Stimulated activated CD4-positive, alpha-beta T cell treated with anti-CD3 and anti-CD28 coated beads, Interleukin-12 subunit alpha, Interleukin-12 subunit beta, amount 100 ng/mL, for 4 hours (primary cell): Measurements from ENCODE around the gene ATG7.

Experiments
- DNase-seq: peaks from one replicate; pipeline ENCODE4 v3.0.0-alpha.2; 2020

The ATG7 gene

DNA sequence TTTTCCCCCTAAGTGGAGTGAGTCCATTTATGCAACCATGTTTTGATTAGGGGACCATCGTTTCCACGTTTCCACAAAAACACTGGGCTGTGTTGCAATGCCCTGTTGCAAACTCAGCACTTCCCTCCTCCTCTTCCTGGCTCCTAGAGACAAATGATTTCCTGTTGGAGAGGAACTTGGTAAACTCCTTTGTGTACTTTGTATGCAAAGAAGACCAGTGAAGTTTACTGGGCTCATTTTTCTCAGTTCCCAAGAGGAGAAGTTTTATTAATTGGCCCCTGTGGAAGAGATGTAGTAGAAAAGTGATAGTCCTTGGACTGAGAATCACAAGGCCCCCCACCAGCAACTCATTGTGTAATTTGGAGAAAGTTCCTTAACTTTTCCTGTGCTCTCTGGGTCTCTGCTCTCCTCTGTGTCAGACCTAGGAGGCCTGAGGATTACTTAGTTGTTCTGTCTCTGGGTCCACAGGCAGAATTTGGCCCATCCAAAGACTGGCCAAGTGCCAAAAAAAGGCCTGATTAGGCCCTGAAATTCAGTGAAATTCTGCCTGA is 95.0 kb downstream of the ATG7 start:
- no peak for DNase-seq

DNA sequence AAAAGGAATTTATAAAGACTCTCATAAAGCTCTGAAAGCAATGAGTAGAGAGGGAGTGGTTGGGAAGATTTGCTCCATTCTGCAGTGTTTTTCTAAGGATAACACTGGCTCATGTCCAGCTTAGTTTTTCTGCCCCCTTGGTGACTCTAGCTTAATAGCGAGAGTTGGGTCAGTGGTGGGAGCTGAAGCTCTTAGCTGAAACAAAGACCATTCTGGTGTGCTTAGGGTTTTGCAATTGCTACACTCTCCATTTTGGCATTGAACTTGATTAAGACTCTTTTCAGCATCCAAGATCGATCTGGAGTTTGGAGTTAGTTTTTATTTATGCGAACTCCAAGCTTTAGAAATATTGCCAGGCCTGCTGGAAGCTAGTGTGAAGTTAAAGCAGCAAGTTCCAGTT is 98.0 kb downstream of the ATG7 start:
- no peak for DNase-seq

DNA sequence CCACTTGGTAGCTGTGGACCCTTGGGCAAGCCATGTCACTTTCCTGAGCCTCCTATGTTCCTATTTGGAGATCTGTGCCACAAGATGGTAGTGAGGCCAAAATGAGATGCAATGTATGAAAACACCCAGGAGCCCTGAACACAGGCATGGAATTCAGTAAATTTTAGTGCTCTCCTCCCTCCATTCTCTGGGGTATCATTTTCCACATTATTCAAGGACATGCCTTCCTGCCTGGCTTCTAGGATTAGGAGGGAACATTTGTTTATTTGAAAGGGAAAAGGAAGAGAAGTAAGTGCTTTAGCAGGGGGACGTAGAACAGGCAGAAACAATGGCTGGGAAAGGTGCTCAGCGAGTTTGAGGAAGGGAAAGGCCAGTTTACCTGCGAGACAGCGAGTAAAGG is 98.8 kb downstream of the ATG7 start:
- DNase-seq, result no peak

DNA sequence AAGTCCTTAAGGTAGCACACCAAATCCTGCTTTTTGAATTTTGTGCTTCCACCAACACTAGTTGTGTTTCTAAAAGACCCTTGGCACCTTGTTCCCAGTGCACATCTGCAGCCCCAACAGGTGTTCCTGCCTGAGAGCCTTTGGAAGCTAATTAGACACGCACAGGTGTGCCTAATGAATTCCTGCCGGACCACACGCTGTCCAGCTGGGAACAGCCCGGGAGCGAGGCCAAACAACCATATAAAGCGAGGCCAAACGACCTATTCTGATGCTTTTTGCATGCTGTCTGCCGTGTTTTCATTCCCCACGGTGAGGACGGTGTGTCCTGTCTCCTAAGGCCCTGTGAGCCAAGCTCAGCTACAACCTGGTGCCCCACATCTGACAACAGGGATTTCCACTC is 99.5 kb downstream of the ATG7 start:
- DNase-seq, result no peak

DNA sequence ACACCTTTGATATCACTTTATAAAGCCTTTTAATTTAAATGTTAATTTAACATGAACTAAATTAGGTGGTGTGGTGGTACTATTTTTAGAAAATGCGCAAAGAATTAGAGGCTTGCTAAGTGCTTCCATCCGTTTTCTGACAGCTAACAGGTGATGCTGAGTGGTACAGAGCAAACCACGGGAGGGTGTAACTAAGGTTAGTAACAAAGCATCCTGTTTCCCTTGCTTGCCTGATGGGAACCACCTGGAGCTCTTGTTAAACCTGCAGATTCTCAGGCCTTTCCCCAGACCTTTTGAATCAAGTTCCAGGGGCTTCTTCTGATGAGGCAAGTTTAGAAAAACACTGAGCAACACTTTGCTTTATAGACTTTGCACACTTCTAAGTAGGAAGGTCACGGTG is 101.0 kb downstream of the ATG7 start:
- DNase-seq, result no peak

DNA sequence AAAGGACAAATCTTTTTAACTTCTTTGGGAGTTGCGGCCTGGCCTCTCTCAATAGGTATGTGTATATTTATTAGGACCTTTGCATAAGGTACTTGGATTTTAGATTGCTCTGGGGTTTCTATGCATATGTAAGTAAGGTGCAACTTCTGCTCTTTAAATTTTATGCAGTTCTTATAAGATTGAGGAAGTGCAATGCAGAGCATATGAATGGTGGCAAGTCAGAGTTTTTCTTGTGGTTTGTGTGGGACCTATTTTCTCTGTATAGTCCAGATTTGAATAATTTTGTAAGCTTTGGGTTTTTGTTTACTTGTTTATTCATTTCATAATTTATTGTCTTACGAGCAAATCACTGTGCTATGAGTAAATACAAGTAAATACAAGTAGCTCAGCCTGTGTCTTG is 101.5 kb downstream of the ATG7 start:
- DNase-seq, result no peak

DNA sequence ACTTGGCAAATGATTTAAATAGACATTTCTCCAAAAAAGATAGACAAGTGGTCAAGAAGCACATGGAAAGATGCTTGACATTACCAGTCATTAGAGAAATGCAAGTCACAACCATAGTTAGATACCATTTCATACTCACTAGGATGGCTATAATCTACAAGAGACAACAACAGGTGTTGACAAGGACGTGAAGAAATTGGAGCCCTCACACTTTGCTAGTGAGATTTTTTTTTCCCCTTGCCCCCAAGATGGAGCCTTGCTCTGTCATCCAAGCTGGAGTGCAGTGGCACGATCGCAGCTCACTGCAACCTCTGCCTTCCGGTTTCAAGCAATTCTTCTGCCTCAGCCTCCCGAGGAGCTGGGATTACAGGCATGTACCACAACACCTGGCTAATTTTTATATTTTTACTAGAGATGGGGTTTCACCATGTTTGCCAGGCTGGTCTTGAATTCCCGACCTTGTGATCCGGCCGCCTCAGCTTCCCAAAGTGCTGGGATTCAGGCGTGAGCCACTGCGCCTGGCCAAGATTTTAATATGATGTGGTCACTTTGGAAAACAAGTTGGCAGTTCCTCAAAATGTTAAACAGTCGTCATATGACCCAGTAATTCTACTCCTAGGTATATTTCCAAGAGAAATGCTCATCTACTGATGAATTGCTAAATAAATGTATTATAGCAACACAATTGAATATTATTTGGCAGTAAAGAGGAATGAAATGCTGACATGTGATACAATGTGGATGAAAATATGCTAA is 103.3 kb downstream of the ATG7 start:
- DNase-seq, result no peak

DNA sequence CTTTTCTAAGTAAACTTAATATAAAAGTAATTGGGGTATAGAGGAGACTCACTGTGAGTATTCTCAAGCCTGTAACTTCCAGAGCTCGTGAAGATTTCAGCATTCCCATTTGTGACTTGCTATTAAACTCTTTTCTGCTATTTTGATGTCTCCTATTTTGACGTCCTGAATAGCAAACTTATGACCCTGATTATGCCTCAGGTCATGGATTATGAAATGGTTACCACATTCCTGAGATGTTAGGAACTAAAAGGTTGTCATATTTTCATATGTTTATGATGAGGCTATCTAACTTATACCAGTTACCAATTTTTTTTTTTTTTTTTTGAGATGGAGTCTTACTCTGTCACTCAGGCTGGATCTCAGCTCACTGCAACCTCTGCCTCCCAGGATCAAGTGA is 105.5 kb downstream of the ATG7 start:
- DNase-seq, result no peak

DNA sequence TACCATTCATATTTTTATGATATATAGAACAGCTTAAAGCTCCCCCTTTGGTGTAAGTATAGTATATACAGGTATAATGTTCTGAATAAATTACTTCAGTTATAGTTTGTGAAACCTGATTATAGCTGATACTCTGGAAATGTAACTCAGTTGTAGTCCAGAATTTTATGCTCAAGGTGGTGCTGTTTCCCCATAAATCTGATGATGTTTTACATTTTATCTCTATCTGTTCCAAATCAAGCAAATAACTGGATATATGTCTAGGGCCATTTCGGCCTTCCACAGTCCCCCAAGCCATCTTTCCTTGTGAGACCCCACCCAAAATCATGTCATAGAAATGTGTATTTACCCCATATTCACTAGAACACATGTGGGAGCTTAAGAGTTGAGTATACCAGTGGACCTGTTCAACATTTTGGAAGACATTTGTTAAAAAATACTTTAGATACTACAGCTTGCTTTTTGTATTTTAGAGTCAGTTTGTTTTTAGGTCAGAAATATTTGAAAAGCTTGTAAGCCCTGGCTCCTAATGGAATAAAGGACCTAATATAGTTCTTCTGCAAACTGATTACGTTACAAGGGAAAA is 107.1 kb downstream of the ATG7 start:
- no peak for DNase-seq

DNA sequence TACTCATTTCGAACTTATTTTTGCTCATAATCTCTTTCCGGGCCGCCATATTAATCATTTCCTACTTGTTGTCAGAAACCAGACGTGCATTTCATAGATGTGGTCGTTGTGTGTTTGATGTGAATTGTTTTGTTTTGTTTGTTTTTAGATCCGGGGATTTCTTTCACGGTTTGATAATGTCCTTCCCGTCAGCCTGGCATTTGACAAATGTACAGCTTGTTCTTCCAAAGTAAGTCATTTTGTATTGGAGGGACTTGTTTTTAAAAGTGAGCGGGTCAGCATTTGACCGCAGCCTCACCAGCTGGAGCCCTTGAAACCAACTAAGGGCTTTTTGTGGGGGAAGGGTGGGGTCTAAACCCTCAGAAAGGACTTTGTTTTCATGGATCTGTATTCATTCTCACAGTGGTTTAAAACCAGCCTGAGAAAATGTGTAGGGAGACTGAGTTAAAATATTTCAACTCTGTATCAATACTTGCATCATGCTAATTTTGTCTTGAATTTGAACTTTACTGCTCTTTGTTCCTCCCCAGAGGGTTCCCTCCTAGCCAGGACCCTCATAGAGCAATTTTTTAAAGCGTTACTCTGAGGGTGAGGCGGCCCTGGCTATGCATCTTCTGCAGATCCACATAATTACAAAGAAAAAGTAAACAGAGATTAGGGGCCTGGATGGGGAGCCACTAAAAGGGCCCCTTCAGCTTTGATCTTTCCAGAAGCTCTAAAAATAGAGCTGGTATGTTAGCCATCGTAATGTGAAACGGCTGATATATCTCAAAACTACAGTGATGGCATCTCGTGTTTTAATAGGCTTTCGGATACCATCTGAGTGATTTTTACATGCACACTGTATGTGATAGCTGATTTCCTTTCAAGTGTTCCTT is 107.9 kb downstream of the ATG7 start:
- no peak for DNase-seq

DNA sequence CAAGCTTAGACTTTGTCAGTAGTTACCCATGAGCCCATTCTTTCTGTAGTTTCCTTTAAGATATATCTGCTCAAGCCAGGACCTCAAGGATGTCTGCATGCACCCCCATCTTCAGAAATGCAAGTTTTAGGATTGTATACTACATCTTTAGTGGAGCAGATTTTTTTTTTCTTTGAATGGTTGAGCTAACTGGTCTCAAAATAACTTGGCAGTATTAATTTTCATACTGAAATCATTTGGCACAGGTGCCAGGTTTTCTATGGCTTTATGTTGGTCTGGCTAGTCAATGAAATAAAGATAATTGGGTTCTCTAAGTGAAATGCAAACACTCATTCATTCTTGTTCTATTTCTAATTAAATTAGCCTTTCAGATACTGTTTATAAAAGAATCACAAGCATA is 108.9 kb downstream of the ATG7 start:
- DNase-seq, result no peak

DNA sequence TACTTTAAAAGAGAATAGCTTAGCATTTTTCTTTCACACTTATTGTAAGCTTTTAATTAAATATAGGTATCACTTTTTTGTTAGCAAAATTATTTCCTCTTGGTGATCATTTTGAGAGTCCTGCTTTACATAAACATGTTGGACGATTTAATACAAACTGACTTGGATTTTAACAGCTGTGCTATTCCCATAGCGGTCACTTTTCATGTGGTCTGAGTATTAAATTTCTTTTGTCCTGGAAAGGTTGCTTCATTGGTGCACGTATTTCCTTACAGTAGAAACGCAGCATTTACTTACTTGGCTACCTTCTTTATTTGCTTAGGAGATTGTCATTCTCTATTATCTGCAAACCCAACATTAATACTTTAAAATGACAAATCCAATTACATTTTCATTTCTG is 109.4 kb downstream of the ATG7 start:
- DNase-seq, result no peak

DNA sequence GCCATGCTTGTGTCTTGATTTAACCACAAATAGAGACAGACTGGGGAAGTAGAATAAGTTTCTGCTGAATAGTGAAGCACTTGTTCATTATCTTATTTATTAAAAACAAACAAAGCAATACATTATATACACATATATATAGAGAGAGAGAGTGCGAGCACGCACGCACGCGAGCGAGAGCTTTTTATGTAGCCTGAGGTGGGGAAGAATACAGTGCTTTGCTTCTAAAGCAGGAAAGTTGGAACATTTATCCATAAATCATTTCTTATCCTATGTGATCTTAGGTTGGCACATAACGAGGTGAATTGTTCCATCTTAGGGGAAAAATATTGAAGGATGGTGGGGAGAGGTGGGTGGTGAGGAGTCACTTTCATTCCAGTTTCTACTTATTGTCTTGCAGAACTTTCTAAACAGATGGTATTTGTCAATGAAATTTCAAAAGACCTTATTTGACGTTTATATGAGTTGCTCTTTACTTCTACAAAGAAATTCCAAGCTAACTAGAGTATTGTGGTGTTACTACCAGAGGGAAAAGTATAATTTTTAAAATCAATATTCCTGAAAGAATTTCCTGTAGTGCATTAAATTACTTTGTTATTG is 110.0 kb downstream of the ATG7 start:
- DNase-seq, result no peak

DNA sequence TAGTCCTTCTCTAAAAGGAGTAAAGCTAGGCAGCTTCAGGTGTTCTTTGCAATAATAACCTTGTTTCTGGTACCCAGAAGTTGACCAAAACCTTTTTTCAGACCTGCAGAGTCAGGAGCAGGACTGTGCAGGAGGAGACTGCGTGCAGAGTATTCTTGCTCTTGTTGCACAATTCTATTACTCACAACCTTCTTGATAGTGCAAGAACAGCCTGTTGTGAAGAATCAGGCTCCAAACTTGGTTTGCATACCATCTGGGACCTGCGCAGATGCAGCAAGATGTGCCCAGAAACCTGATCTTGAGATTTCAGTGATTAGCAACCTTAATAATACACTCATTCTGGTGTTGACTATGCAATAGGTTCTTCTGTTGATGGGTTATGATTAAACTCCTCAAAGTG is 111.9 kb downstream of the ATG7 start:
- DNase-seq, result no peak

DNA sequence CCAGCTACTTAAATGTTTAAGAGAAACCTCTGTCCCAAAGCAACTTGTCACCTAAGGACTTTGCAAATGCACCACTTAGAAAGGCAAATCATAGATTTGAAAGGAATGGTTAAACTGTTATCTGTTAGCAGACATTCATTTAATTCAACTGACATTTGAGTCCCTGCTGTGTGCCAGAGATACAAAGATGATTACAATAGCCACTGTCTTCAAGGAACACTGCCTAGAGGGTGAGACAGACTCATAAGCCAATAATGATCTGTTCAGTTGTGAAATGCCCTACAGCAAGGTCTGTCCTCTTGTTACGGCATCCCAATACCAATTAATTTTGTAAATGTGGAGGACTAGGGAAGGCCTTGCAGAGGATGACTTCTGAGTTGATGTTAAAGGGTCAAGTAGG is 113.1 kb downstream of the ATG7 start:
- DNase-seq, result no peak

DNA sequence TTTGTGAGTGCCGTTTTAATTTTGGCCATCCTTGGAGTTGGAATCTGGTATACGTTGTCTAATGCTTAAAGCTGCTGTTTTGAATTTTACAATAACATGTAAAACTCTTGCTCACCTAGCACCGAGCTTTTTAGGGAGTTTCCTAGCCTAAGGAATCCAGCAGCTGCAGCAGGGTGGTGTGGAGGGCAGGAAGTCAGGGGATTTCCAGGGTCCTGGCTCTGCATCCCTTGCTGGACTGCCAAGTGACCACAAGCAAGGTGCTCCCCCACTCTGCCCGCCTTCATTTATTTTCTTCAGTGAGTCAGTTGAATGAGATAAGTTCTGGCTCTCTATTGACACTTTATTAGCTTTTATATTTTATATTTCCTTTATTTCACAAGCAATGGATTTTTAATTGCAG is 113.7 kb downstream of the ATG7 start:
- no peak for DNase-seq

DNA sequence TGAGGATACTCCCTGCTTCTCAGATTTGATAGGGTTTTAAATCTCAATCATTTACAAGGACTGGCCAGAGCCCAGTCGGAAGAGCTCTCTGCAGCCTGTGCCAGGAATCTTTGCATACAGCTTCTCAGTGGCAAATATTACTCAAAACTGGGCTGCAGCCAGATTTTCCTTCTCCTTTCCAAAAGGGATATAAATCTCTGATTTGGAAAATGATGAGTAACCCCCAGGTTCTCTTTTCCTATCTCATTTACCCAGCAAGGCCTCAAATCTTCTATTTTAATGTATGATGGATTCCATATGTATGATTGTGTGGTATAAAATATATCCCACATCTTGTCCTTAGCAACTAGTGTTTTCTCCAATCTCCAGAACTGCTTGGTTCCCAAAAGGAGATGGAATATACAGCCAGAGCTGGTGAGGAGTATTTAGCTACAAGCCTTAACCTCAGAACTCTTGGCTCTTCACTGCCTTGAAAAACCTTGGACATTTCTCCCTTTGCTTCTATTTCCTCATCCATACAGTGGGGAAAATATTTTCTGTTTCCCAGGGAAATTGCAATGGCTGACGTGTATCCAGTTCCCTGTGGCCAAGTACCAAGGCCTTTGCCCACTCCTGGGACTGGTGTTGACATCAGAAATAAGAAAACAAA is 114.4 kb downstream of the ATG7 start:
- no peak for DNase-seq

DNA sequence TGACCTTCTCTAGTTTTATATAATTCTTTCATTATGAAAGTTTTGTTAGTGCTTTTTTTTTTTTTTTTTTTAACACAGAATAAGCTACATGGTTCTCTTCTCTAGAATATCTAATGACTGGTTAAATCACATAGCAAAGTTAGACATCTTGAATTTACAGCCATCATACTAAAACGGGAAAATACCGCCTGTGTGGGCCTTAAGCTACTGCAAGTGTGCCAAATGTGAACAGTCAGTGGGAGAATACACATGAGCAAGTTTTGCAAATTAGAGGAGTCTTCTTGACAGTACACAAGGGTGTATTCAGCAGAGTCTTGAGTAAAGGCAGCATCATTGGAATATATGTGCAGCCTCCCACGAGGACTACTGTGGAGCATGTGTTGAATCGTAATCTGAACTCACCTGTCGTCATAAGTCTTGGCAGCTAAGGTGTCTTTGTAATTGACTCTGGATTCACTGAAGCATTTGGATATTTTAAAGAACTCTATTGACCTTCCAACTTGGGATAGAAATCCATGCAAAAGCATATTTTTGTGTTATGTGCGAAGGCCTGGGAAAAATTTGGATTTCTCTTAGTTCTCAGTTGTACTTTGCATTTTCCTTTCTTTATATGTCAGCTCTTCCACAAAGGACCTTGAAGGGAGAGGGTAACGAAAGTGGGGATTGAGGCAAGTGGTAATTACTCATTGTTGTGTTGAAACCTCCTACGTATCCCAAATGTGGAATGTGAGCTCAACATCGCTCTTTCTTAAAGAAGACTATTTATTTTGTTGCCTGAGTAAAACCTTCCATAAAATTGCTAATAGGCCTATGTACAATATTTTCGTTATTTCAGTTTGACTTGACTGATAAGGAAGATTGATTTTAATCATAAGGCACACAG is 117.4 kb downstream of the ATG7 start:
- no peak for DNase-seq

DNA sequence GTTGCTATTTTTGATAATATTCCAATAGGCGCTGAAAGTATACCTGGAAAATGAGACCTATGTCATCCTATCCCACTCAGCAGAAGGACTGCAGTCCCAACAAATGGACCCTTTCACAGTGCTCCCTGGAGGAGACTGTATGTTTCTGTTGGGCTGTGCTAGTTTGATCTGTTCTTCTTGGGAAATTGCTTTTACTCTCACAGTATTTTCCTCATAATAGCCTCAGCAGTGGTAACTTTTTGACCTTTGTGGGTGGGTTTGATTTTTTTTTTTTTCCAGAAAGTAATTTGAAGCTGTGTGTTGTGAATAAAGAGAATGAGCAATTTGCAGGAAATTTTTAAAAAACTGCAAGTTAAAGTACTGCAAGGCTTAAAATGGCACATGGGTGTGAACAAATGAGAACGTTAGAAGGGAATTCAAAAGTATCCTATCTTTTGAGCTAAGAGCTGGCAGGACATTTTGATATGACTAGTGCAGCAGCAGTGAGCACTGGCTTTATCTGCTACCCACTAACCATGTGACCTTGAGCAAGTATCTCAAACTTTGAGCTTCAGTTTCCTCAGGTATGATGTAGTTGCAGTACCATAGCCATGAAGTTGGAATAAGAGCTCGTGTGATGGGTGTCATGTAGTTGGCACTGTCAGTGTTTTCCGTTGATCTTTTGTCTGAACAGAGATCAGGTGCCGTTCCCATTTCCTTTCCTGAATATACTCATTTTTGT is 118.4 kb downstream of the ATG7 start:
- DNase-seq, result no peak

DNA sequence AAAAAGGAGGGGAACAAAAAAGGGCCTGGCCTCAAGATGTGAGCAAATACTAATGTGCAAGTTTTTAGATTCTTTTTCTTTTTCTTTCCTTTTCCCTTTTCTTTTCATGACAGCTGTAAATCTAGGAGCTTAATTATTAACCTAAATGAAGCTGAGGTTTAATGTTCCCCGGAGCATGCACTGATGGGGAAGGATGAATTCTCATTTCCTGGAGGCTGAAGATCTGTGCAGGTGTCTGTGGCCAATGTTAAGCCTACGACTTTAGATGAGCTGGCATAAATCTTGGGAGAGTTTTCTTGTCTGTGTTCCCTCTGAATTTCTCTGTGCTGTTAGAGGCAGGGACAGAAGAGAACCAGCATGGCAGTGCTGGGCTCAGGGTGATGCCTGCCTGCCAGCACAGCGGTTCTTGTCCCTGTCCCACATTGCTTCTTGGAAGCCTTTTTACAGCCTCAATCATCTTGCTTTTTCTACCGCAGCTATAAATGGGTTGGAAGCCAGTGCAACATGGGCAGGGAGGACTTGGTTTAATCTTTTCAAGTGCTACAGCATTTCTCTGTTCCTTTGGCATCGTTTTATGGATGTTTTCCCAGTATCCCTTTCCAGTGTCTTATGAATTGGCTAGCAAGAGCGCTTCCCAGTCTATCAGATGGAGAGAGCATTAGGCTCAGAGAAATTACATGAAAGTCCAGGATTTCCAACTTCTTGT is 119.1 kb downstream of the ATG7 start:
- DNase-seq, result no peak
